Right renal pelvis (tissue), 4 donors: Measurements from ENCODE around the gene ALPI. TPM values are rescaled to one million over a fixed set of nuclear protein-coding genes. Genes with fewer than 3 reads are reported as not detected.

ENCODE experiments used
- DNase-seq, 4 donors: peaks; one replicate each; pipeline ENCODE4 v3.0.0-alpha.2; 2013; ENCODE audit warnings: low read depth in 4 of 4, low spot score in 3 of 4, missing footprints in 1 of 4
- polyA plus RNA-seq, 4 donors: library from polyadenylated mRNA; unstranded; fragments of 120-200 nt; gene quantifications; one replicate each; pipeline ENCODE4 v1.2.1, GENCODE V29; 2013; ENCODE audit not compliant: insufficient read length in 4 of 4

ALPI gene
- polyA plus RNA-seq, 4 donors, result 0.06 to 0.10 TPM; not detected in 2

- DNase-seq, result no peak
These were observed 37.9 kb downstream of the ALPI start for GRCh38 chr2:232493701-232494474.

- no peak for DNase-seq
These were observed 38.6 kb downstream of the ALPI start for GRCh38 chr2:232494542-232494941.

GRCh38 chr2:232495292-232495691 lies 39.3 kb downstream of the ALPI start:
- DNase-seq, result no peak

DNA sequence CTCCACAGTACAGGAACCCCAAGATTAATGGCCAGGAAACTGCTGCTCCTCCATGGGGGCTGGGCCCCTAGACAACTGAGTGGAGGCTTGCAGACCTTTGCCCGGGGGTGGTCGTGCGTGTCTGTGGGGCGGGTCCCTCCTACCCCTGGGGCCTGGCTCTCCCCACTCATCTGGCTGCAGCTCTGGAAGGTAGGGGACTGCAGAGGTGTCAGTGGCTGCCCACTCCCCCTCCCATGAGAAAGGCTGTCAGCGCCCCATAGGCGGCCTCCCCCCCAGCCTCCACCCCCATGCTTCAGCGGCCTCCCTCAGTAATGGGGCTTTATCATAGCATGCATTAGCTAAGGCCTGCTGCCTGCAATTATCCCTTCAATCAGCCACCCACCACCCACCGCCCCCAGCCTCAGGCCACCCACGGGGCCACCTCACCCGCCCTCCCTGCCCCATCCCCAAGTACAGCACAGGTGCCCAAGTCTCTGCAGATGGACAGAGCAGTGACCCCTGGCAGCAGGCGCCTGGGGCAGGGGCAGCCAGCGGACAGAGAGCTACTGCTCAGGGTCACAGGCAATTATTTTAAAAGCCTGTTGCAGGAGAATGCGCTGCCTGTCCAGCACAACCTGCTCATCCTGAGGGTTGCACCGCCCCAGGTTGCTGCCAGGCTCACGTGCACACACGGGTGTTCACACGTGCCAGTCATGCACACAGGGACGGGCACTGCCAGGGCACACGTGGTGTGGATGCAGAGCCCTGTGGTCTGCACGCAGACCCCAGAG lies 40.7 kb downstream of the ALPI start:
- DNase-seq, result no peak

GRCh38 chr2:232497348-232497747 lies 41.4 kb downstream of the ALPI start:
- DNase-seq, result no peak

DNA sequence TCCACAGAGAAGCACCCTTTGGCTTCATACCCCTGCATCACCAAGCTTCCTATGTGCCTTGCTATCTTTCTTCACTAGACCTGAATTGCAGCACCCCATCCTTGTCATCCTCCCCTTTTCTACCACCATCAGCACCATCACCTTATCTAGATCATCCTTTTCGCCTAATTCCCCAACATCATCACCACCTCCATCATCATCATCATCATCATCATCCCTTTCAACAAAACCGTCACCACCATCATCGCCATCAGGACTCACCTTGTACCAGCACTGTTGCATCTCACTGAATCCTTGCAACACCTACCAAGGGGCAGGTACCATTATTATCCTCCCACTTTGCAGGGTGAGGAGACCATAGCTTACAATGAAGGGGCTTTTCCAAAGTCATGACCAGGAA lies 42.5 kb downstream of the ALPI start:
- DNase-seq, result no peak

DNA sequence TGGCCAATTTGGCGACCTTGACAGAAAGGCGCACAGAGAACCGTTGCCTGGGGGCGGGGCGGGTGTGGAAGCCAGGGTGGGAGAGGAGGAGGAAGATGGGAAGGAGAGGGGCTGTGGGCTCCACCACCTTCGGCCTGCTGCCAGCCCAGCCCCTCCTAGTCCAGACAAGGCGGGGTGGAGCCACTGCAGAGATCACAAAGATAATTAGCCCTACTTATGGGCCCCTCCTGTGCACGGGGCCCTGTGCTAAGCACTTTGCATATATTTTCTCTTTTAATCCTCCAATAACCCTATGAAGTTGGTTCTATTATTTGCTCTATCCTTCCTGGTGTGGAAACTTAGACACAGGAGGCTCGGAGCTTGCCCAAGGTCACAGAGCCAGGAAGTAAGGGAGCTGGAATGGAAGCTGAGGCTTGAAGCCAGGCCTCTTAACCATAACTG lies 45.4 kb downstream of the ALPI start:
- DNase-seq, result no peak

DNA sequence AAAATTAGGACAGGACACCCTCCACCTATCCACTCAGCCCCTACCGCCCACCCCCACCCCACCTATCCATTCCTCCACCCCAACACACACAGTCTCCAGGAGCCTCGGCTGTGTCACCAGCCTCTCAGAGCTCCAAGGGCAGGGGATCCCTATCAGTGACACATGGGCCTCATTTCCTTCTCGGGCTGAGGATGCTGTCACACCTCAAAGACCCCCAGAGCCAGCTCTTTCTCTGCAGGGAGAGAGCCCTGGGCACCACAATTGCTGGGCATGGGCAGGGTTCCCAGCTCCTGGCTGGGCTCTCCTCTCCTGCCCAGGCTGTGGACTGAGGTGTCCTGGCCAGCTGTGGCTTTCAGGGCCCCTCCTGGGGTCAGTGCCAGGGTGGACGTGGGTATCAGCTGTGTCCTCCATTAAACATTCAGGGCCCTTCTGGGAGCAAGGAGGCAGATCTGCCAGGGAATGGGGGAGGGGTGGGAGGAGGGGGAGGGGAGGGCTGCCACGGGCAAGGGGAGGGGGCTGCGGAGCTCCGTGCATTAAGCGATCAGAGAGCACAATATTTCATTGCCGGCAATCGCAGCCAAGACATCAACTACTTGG lies 45.9 kb downstream of the ALPI start:
- no peak for DNase-seq

DNA sequence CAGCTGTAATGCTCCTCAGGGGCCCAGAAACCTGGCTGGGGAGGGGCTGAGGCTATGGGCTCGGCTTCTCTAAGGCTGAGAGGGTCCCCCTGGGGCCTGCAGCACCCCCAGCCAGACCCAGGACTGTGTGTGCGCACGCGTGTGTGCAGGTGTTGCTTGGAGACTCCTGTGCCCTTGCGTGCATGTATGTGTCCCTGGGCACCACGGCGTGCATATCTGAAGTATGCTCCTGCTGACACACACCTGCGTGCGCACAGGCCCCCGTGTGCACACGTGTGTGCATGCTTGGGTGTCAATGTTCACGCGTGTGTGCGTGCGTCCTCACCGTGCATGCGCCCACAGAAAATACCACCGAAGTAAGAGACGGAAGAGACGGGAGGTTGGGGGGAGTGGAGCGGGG lies 46.6 kb downstream of the ALPI start:
- DNase-seq, result no peak

GRCh38 chr2:232502911-232503808 lies 47.2 kb downstream of the ALPI start:
- DNase-seq, result no peak

DNA sequence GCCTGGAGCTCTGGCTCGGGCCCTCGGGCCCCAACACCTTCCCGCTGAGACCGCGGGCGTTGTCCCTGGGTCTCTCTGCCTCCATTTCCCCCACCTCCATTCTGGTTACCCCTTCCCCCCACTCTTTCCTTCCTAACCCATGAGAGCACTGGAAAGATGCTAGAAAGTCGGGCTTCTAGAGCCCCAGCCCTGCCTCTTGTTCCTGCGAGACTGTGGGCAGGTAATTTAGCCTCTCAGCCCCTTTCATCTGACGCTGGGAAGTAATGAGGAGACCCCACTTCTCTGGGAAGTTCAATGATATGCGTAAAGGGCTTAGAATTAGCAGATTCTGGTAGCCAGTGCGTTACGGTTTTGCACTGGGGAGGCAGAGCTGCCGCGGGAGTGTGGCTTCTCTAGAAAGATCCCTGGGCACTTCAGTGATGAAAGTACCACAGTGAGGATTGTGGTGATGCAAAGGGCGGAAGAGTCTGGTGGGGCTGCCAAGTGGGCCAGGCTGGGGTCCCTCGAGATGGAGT lies 47.9 kb downstream of the ALPI start:
- no peak for DNase-seq

GRCh38 chr2:232504438-232504837 lies 48.5 kb downstream of the ALPI start:
- DNase-seq, result no peak

- DNase-seq, result peak in 1 of 4 donors; percentile 53
These were observed 49.9 kb downstream of the ALPI start for GRCh38 chr2:232505856-232506255.

DNA sequence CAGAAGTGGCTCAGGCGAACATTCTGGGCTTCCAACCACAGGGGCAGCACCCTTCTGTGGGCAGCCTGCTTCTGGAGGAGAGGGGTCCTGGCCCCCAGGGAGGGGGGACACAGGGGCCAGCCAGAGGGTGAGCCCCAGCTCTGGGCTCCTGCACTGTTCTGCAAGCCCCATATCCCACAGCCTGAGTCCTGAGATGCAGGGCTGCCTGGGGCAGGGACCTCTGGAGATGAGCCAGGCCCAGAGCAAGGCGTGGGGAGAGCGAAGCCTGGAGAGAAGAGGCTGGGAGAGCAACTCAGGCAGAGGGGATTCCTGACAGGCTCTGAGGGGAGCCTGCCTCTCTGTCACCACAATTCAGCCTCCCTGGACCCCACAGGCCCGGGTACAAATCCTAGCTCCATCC lies 50.8 kb downstream of the ALPI start:
- no peak for DNase-seq

- no peak for DNase-seq
These were observed 52.3 kb downstream of the ALPI start for GRCh38 chr2:232508251-232508650.

Other genes with a start within 250 kb of the ALPI start
- gene ALPP, start 77.4 kb upstream of the ALPI start, polyA plus RNA-seq, result not detected
- gene ALPG, start 49.3 kb upstream of the ALPI start, polyA plus RNA-seq, result under 1 TPM in 1 of 4 donors, not detected in 3; 0.04 TPM
- 10 to 100 TPM in 3 of 4 donors, 1 to 10 TPM in 1; 4.7 to 19.4 (median 12.5) TPM for gene ECEL1, start 31.7 kb downstream of the ALPI start, polyA plus RNA-seq
- under 1 TPM in 1 of 4 donors, not detected in 3; 0.23 TPM for gene PRSS56, start 64.2 kb downstream of the ALPI start, polyA plus RNA-seq
- under 1 TPM; 0.32 to 0.65 (median 0.39) TPM for gene CHRND, start 70.0 kb downstream of the ALPI start, polyA plus RNA-seq
- gene CHRNG, start 83.5 kb downstream of the ALPI start, polyA plus RNA-seq, result 1 to 10 TPM in 2 of 4 donors, under 1 TPM in 2; 0.81 to 1.1 (median 1.0) TPM
- gene TIGD1, start 94.4 kb downstream of the ALPI start, polyA plus RNA-seq, result 10 to 100 TPM; 10.9 to 14.4 (median 13.8) TPM
- 100 to 1,000 TPM in 3 of 4 donors, 10 to 100 TPM in 1; 99.0 to 102 (median 101) TPM for gene EIF4E2, start 94.5 kb downstream of the ALPI start, polyA plus RNA-seq
- 10 to 100 TPM; 61.8 to 96.1 (median 87.6) TPM for gene EFHD1, start 177.5 kb downstream of the ALPI start, polyA plus RNA-seq
- 10 to 100 TPM; 57.9 to 69.3 (median 66.4) TPM for gene GIGYF2, start 241.2 kb downstream of the ALPI start, polyA plus RNA-seq